OCI-LY1 (cell line): Measurements from ENCODE around the gene KCNB1.

Experiments
- EZH2 ChIP-seq: fragments of 200-600 bp; sonication (generic), shearing (Covaris generic); IDR thresholded peaks from 2 replicates; pipeline ENCODE4 v1.8.0; 2017; ENCODE audit warnings: borderline replicate concordance, mixed run types, mild to moderate bottlenecking, antibody characterized with exemption, low read length, moderate library complexity, mixed read lengths
- TF ChIP-seq, protein P1 (sequence below): fragments of 200-600 bp; sonication (generic), shearing (Covaris generic); IDR thresholded peaks from 2 replicates; pipeline ENCODE4 v1.5.1; 2017; ENCODE audit warnings: mild to moderate bottlenecking, antibody characterized with exemption, low read length, moderate library complexity, mixed read lengths

DNA sequence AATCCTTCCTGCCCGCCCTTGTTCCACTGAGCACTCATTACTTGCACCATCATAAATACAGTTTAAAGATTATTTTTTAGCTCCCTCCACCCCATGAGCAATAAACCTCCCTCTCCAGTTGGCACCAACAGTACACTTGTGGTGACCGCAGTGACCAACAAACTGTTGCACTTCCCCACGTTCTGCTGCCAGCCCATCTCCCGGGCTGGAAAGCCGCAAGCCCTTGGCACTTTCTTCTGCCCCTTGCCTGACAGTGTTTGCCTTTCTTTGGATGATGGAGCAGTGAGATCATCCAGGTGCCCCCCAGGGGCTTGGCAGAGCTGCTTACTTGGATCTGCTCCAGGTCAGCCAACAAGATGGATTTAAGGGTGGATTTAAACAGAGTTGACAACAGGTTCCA, 21.6 kb downstream of the KCNB1 start:
- TF ChIP-seq, protein P1, sequence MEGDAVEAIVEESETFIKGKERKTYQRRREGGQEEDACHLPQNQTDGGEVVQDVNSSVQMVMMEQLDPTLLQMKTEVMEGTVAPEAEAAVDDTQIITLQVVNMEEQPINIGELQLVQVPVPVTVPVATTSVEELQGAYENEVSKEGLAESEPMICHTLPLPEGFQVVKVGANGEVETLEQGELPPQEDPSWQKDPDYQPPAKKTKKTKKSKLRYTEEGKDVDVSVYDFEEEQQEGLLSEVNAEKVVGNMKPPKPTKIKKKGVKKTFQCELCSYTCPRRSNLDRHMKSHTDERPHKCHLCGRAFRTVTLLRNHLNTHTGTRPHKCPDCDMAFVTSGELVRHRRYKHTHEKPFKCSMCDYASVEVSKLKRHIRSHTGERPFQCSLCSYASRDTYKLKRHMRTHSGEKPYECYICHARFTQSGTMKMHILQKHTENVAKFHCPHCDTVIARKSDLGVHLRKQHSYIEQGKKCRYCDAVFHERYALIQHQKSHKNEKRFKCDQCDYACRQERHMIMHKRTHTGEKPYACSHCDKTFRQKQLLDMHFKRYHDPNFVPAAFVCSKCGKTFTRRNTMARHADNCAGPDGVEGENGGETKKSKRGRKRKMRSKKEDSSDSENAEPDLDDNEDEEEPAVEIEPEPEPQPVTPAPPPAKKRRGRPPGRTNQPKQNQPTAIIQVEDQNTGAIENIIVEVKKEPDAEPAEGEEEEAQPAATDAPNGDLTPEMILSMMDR, result no peak
- TF ChIP-seq EZH2, result no peak
